Diencephalon (tissue), 1 donor: ENCODE measurements around the gene VSX2. TPM values are rescaled to one million over a fixed set of nuclear protein-coding genes. Genes with fewer than 3 reads are reported as not detected.

Experiments
- small RNA-seq: library from RNA; depleted of rRNA; stranded (forward); fragments of <200 nt; gene quantifications from one replicate; pipeline ENCODE3, GENCODE V24; 2014
- total RNA-seq: library from RNA; depleted of rRNA; stranded (reverse); fragments of >200 nt; gene quantifications from one replicate; pipeline ENCODE4 v1.2.3, GENCODE V29; 2014

VSX2 gene
- not detected for total RNA-seq

DNA sequence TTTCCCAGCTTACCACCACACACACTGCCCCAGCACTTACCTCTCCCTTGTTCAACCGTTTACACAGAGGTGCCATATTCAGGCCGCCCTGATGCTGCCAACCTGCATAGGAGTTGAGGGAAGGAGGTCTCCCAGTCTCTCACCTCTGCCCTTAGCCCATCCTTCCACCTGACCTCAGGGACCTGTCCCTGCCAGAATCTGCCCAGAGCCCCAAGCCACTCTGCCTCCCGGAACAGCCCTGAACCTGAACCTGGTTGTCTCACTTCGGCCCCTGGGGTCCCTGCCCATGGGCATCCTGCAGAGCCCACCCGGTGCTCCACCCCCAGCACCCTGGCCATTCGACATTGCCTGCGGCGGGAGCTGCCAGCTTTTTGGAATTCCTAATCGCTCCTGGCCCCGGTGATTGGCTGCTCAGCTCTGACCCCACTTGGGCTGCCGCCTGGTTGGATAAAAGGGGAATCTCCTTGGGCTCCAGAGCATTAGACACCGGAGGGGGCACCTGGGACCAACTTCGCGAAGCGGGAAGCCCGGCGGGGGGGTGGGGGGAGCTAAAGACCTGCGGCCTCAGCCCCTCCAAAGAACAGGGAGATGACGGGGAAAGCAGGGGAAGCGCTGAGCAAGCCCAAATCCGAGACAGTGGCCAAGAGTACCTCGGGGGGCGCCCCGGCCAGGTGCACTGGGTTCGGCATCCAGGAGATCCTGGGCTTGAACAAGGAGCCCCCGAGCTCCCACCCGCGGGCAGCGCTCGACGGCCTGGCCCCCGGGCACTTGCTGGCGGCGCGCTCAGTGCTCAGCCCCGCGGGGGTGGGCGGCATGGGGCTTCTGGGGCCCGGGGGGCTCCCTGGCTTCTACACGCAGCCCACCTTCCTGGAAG, at the start of gene VSX2:
VSX2 (plus strand) TSS at position 476 of the 874 bp plus-strand sequence; CDS start at position 589, 113 bp downstream.

DNA sequence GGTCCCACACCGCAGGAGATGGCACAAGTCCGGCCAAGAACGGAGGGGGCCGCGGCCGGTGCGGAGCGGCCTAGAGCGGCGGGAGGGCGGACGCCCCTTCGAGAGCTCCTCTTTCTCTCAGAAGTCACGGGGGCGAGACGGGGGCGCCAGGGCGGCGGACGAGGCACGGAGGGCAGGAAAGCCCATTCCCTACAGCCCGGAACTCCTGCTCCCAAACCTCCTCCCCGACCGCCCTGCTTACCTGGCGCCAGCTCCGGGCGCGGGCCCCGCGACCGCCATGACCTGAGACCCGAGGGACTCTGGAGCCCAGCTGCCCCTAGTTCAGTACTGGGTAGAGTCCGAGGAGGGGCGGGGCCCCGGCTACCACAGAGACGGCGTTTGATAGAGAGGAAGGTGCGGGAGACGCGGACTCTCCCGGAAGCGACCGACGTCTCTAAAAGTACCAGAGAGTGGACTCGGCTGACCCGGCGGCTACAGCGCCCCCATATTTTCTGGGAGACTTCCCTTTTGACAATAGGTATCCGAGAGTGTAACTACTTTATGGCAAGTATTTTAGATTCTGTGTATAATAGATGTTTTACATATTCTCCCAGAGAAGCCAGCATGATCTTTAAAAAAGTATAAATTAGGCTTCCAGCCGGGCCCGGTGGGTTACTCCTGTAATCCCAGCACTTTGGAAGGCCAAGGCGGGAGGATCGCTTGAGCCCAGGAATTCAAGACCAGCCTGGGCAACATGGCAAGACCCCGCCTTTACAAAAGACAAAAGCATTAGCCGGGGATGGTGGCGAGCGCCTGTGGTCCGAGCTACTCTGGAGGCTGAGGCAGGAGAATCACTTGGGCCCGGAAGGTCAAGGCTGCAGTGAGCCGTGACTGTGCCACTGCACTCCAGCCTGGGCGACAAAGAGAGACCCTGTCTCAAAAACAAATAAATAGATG, 63.7 kb downstream of the VSX2 start, which contains the start of gene ABCD4:
ABCD4 (minus strand) TSS at position 301 of the 936 bp plus-strand sequence; CDS start at position 279, 22 bp downstream.

Small RNA genes lying within 50 kb of the gene (small RNA-seq; reads per million reads assigned to genes)
- gene AC006349.1, result not detected

Other genes with a start within 250 kb of the VSX2 start
- 6.7 TPM for gene ENTPD5, start 220.2 kb upstream of the VSX2 start, total RNA-seq
- gene BBOF1, start 220.1 kb upstream of the VSX2 start, total RNA-seq, result 16.1 TPM
- gene ALDH6A1, start 155.0 kb upstream of the VSX2 start, total RNA-seq, result 68.7 TPM
- gene LIN52, start 154.5 kb upstream of the VSX2 start, total RNA-seq, result 26.3 TPM
- 31.8 TPM for gene ABCD4, start 63.5 kb downstream of the VSX2 start, total RNA-seq
- not detected for gene VRTN, start 109.0 kb downstream of the VSX2 start, total RNA-seq
- 32.8 TPM for gene SYNDIG1L, start 186.8 kb downstream of the VSX2 start, total RNA-seq